K562 (cell line): ENCODE measurements around the gene KNL1. TPM values are rescaled to one million over a fixed set of nuclear protein-coding genes. Genes with fewer than 3 reads are reported as not detected.

Experiments
- CEBPG ChIP-seq, 3 experiments: fragments of 200-800 bp in 1 of 3; sonication (Bioruptor generic) in 1 of 3; sonication (generic) in 1 of 3; formaldehyde crosslinking in 1 of 3; IDR thresholded peaks in 2 of 3; conservative IDR thresholded peaks in 1 of 3; 2 replicates each; pipeline versions ENCODE4 v1.6.1 to v1.8.0; 2016 to 2022; ENCODE audit warnings: missing compliant biosample characterization in 2 of 3, missing genetic modification characterization in 2 of 3, mild to moderate bottlenecking in 1 of 3, missing genetic modification reagents in 1 of 3
- EGR1 ChIP-seq: fragments of 450-650 bp; conservative IDR thresholded peaks from 2 replicates; pipeline ENCODE4 v1.6.1; 2017; ENCODE audit warnings: mild to moderate bottlenecking
- ELF2 ChIP-seq: fragments of 250-450 bp; sonication (Bioruptor Pico); IDR thresholded peaks from 2 replicates; pipeline ENCODE4 v1.5.0; 2021; ENCODE audit warnings: mild to moderate bottlenecking
- ETV5 ChIP-seq: sonication (generic); formaldehyde crosslinking; IDR thresholded peaks from 2 replicates; pipeline ENCODE4 v1.4.0; 2020; ENCODE audit warnings: low read depth, mild to moderate bottlenecking, missing genetic modification reagents
- KLF13 ChIP-seq: fragments of 450-650 bp; IDR thresholded peaks from 2 replicates; pipeline ENCODE4 v1.6.1; 2016; ENCODE audit warnings: missing genetic modification characterization, low read depth, mild to moderate bottlenecking, missing compliant biosample characterization, moderate library complexity, borderline replicate concordance
- MECOM ChIP-seq: fragments of 250-450 bp; sonication (Bioruptor Pico); IDR thresholded peaks from 2 replicates; pipeline ENCODE4 v1.8.0; 2022; ENCODE audit warnings: inconsistent platforms
- NFIX ChIP-seq: fragments of 250-450 bp; sonication (Bioruptor Pico); IDR thresholded peaks from 2 replicates; pipeline ENCODE4 v1.4.0; 2020; ENCODE audit warnings: low read depth, mild to moderate bottlenecking, moderate library complexity
- NR2C1 ChIP-seq, 2 experiments: fragments of 450-650 bp; IDR thresholded peaks; 2 replicates each; pipeline ENCODE4 v1.6.1; 2017; ENCODE audit warnings: mild to moderate bottlenecking in 2 of 2, antibody characterized with exemption in 1 of 2, inconsistent platforms in 1 of 2, missing compliant biosample characterization in 1 of 2, missing genetic modification characterization in 1 of 2
- SAFB2 ChIP-seq: fragments of 200-400 bp; formaldehyde crosslinking; IDR thresholded peaks from 2 replicates; pipeline ENCODE4 v1.6.1; 2018; ENCODE audit warnings: borderline replicate concordance, low read length, low read depth, moderate library complexity; ENCODE audit not compliant: severe bottlenecking
- SMAD2 ChIP-seq: fragments of 150-350 bp; IDR thresholded peaks from 2 replicates; pipeline ENCODE4 v1.6.1; 2014; ENCODE audit warnings: low read depth, mild to moderate bottlenecking, low read length
- STAT5A ChIP-seq: IDR thresholded peaks from 2 replicates; pipeline ENCODE4 v1.6.1; 2012; ENCODE audit warnings: low read length, inconsistent platforms, borderline replicate concordance
- STAT5B ChIP-seq: fragments of 250-450 bp; sonication (Bioruptor Pico); IDR thresholded peaks from 2 replicates; pipeline ENCODE4 v1.8.0; 2021; ENCODE audit warnings: mild to moderate bottlenecking, inconsistent platforms
- ZNF347 ChIP-seq: fragments of 450-650 bp; formaldehyde crosslinking; IDR thresholded peaks from 2 replicates; pipeline ENCODE4 v1.4.0; 2020; ENCODE audit warnings: low read depth, mild to moderate bottlenecking, moderate library complexity
- ZNF57 ChIP-seq: fragments of 450-650 bp; formaldehyde crosslinking; IDR thresholded peaks from 2 replicates; pipeline ENCODE4 v1.4.0; 2020; ENCODE audit warnings: mild to moderate bottlenecking, moderate library complexity
- polyA plus RNA-seq, 8 experiments: library from polyadenylated mRNA; depleted of rRNA in 4 of 8; stranded (reverse) in 5 of 8; unstranded in 3 of 8; fragments of >200 nt; fragmentation: Nextera tagmentation in 2 of 8; fragmentation: Illumina TruSeq in 1 of 8; extraction: Ambion mirVana in 2 of 8; extraction: Trizol in 1 of 8; gene quantifications; 2 replicates each; pipeline versions ENCODE4 v1.2.1 to v1.2.3, GENCODE V29; 2011 to 2014; ENCODE audit warnings: inconsistent platforms in 1 of 8, missing spikeins in 1 of 8
- total RNA-seq, 7 experiments: library from RNA; depleted of rRNA in 6 of 7; stranded (reverse); fragments of >200 nt in 6 of 7; fragmentation: Illumina TruSeq in 2 of 7; extraction: Trizol in 2 of 7; gene quantifications; 2 replicates each; pipeline versions ENCODE4 v1.2.1 to v1.2.3, GENCODE V29; 2011 to 2021; ENCODE audit warnings: low replicate concordance in 1 of 7
- TF ChIP-seq, protein P1 (sequence below): IDR thresholded peaks from 3 replicates; pipeline ENCODE4 v1.6.1; 2011; ENCODE audit warnings: borderline replicate concordance, mild to moderate bottlenecking; ENCODE audit not compliant: insufficient read length, insufficient read depth
- TF ChIP-seq, protein P2 (sequence below): fragments of 450-650 bp; formaldehyde crosslinking; conservative IDR thresholded peaks from 2 replicates; pipeline ENCODE4 v1.4.0; 2022; ENCODE audit warnings: mild to moderate bottlenecking, missing genetic modification characterization
- TF ChIP-seq, protein P3 (sequence below): fragments of 250-450 bp; sonication (Bioruptor Pico); IDR thresholded peaks from 2 replicates; pipeline ENCODE4 v1.4.0; 2020; ENCODE audit warnings: mild to moderate bottlenecking, moderate library complexity
- TF ChIP-seq, protein P4 (sequence below): fragments of 450-650 bp; IDR thresholded peaks from 2 replicates; pipeline ENCODE4 v1.6.1; 2018; ENCODE audit warnings: mild to moderate bottlenecking, low read depth; ENCODE audit not compliant: partially characterized antibody

The KNL1 gene
- total and polyA plus RNA-seq, 9 of the 15 experiments (the other 6 are each of a cell fraction or from before 2014, with no cell fraction given), result 14.5 to 65.4 (median 34.6) TPM

DNA sequence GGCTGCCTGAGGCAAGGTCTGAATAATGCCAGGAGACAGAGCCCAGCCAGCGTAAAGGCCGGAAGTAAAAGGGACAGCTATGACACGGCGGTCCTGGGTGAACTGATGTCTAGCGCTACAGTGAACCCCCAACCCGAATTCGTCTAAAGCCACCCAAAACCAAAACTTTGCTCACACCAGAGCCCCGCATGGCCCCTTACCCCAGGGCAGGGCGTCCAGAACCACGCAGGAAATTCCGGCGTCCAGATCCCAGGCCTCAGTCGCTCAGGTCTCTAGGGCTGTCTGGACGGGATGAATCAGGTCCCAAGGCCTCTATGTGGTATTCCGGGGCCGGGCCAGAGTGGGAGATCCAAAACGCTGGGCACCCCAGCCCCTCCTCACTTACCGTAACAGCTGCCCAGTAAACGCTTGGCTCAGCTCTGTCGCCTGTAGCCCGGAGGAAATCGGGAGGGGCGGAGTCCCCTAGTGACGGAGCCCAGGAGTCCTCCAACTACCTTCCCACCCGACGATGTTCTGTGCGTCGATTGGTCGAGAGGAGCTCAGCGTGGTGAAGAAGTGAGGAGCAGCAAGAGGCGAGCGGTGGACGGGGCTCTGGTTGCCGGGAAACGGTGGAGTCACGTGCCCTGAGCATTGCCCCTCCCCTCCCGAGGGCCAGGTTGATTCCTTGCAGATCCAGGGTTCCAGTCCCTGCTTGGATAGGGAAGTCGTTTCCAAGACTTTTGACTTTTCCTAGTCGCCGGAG lies 29.3 kb upstream of the KNL1 start, which contains the start of gene CCDC32 (continued):
- TF ChIP-seq, protein P1, sequence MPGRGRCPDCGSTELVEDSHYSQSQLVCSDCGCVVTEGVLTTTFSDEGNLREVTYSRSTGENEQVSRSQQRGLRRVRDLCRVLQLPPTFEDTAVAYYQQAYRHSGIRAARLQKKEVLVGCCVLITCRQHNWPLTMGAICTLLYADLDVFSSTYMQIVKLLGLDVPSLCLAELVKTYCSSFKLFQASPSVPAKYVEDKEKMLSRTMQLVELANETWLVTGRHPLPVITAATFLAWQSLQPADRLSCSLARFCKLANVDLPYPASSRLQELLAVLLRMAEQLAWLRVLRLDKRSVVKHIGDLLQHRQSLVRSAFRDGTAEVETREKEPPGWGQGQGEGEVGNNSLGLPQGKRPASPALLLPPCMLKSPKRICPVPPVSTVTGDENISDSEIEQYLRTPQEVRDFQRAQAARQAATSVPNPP, result no peak
- TF ChIP-seq NFIX (CRISPR knock-in tag), result no peak
- no peak for TF ChIP-seq EGR1
- TF ChIP-seq ELF2 (CRISPR knock-in tag), result no peak
- no peak for TF ChIP-seq STAT5B (CRISPR knock-in tag)
- TF ChIP-seq, protein P2, sequence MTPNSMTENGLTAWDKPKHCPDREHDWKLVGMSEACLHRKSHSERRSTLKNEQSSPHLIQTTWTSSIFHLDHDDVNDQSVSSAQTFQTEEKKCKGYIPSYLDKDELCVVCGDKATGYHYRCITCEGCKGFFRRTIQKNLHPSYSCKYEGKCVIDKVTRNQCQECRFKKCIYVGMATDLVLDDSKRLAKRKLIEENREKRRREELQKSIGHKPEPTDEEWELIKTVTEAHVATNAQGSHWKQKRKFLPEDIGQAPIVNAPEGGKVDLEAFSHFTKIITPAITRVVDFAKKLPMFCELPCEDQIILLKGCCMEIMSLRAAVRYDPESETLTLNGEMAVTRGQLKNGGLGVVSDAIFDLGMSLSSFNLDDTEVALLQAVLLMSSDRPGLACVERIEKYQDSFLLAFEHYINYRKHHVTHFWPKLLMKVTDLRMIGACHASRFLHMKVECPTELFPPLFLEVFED (CRISPR knock-in tag), result no peak
- TF ChIP-seq CEBPG (CRISPR knock-in tag; IDR thresholded peaks at IDR 0.05), result no peak
- no peak for TF ChIP-seq CEBPG (tag; conservative IDR thresholded peaks at IDR 0.05 in 1 of 2, IDR thresholded peaks at IDR 0.05 in 1 of 2)
- TF ChIP-seq ETV5 (CRISPR knock-in tag), result peak; percentile 78
- no peak for TF ChIP-seq ZNF57 (CRISPR knock-in tag)
- no peak for TF ChIP-seq ZNF347 (CRISPR knock-in tag)
- TF ChIP-seq KLF13 (tag), result no peak
- no peak for TF ChIP-seq SAFB2
- TF ChIP-seq, protein P3, sequence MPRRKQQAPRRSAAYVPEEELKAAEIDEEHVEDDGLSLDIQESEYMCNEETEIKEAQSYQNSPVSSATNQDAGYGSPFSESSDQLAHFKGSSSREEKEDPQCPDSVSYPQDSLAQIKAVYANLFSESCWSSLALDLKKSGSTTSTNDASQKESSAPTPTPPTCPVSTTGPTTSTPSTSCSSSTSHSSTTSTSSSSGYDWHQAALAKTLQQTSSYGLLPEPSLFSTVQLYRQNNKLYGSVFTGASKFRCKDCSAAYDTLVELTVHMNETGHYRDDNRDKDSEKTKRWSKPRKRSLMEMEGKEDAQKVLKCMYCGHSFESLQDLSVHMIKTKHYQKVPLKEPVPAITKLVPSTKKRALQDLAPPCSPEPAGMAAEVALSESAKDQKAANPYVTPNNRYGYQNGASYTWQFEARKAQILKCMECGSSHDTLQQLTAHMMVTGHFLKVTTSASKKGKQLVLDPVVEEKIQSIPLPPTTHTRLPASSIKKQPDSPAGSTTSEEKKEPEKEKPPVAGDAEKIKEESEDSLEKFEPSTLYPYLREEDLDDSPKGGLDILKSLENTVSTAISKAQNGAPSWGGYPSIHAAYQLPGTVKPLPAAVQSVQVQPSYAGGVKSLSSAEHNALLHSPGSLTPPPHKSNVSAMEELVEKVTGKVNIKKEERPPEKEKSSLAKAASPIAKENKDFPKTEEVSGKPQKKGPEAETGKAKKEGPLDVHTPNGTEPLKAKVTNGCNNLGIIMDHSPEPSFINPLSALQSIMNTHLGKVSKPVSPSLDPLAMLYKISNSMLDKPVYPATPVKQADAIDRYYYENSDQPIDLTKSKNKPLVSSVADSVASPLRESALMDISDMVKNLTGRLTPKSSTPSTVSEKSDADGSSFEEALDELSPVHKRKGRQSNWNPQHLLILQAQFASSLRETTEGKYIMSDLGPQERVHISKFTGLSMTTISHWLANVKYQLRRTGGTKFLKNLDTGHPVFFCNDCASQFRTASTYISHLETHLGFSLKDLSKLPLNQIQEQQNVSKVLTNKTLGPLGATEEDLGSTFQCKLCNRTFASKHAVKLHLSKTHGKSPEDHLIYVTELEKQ (CRISPR knock-in tag), result no peak
- no peak for TF ChIP-seq MECOM (CRISPR knock-in tag)
- TF ChIP-seq SMAD2, result no peak
- TF ChIP-seq NR2C1 (IDR thresholded peaks at IDR 0.05), result no peak
- TF ChIP-seq NR2C1 (tag; IDR thresholded peaks at IDR 0.05), result no peak; the same call in 1 of the 2 replicates
- TF ChIP-seq STAT5A, result no peak
- TF ChIP-seq, protein P4, sequence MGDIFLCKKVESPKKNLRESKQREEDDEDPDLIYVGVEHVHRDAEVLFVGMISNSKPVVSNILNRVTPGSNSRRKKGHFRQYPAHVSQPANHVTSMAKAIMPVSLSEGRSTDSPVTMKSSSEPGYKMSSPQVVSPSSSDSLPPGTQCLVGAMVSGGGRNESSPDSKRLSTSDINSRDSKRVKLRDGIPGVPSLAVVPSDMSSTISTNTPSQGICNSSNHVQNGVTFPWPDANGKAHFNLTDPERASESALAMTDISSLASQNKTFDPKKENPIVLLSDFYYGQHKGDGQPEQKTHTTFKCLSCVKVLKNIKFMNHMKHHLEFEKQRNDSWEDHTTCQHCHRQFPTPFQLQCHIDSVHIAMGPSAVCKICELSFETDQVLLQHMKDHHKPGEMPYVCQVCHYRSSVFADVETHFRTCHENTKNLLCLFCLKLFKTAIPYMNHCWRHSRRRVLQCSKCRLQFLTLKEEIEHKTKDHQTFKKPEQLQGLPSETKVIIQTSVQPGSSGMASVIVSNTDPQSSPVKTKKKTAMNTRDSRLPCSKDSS, result no peak
